Trophoblast cell (in vitro differentiated cells and primary cell): ENCODE results near the gene PRKN.

Source experiments
- DNase-seq, 2 donors: peaks; one replicate each; pipeline ENCODE4 v3.0.0-alpha.2; 2016
- H2AFZ ChIP-seq: 2 replicates; pipeline ENCODE4 v1.6.1; 2013; ENCODE audit warnings: low read length, moderate library complexity, mild to moderate bottlenecking; ENCODE audit not compliant: insufficient read depth, poor library complexity
- H2AK5ac ChIP-seq: 2 replicates; pipeline ENCODE4 v1.6.1; 2013; ENCODE audit warnings: mild to moderate bottlenecking, low read length
- H2BK120ac ChIP-seq: 2 replicates; pipeline ENCODE4 v1.6.1; 2013; ENCODE audit warnings: low read length, mild to moderate bottlenecking, moderate library complexity; ENCODE audit not compliant: insufficient read depth, poor library complexity
- H2BK12ac ChIP-seq: 2 replicates; pipeline ENCODE4 v1.6.1; 2013; ENCODE audit warnings: mild to moderate bottlenecking, low read length, moderate library complexity
- H2BK5ac ChIP-seq: 2 replicates; pipeline ENCODE4 v1.6.1; 2013; ENCODE audit warnings: low read length, low read depth, moderate library complexity, mild to moderate bottlenecking; ENCODE audit not compliant: poor library complexity
- H3K14ac ChIP-seq: 2 replicates; pipeline ENCODE4 v1.6.1; 2013; ENCODE audit warnings: mild to moderate bottlenecking, low read length
- H3K18ac ChIP-seq: 2 replicates; pipeline ENCODE4 v1.6.1; 2013; ENCODE audit warnings: mild to moderate bottlenecking, low read length
- H3K23ac ChIP-seq: 2 replicates; pipeline ENCODE4 v1.6.1; 2013; ENCODE audit warnings: low read length
- H3K27ac ChIP-seq: 2 replicates; pipeline ENCODE4 v1.5.1; 2013; ENCODE audit warnings: low read depth, mild to moderate bottlenecking, inconsistent platforms, low read length, moderate library complexity
- H3K27me3 ChIP-seq: 2 replicates; pipeline ENCODE4 v1.6.1; 2013; ENCODE audit warnings: inconsistent platforms, mild to moderate bottlenecking, low read length, moderate library complexity; ENCODE audit not compliant: insufficient read depth
- H3K36me3 ChIP-seq, 2 experiments: 1 replicate in 1 of 2; 2 replicates in 1 of 2; pipeline ENCODE4 v1.6.1; 2013; ENCODE audit warnings: low read length in 2 of 2, mild to moderate bottlenecking in 2 of 2, moderate library complexity in 1 of 2; ENCODE audit not compliant: insufficient read depth in 2 of 2, control insufficient read depth in 1 of 2
- H3K4ac ChIP-seq: 2 replicates; pipeline ENCODE4 v1.6.1; 2013; ENCODE audit warnings: low read depth, mild to moderate bottlenecking, low read length, moderate library complexity
- H3K4me1 ChIP-seq, 2 experiments: 1 replicate in 1 of 2; 2 replicates in 1 of 2; pipeline ENCODE4 v1.6.1; 2013; ENCODE audit warnings: low read length in 2 of 2, mild to moderate bottlenecking in 2 of 2, moderate library complexity in 1 of 2; ENCODE audit not compliant: insufficient read depth in 2 of 2, control insufficient read depth in 1 of 2
- H3K4me2 ChIP-seq: 2 replicates; pipeline ENCODE4 v1.6.1; 2013; ENCODE audit warnings: inconsistent platforms, mild to moderate bottlenecking, low read length, moderate library complexity
- H3K4me3 ChIP-seq: 2 replicates; pipeline ENCODE4 v1.5.1; 2013; ENCODE audit warnings: mild to moderate bottlenecking, low read depth, low read length, inconsistent platforms
- H3K79me1 ChIP-seq: one replicate; pipeline ENCODE4 v1.6.1; 2013; ENCODE audit warnings: low read length
- H3K79me2 ChIP-seq: 2 replicates; pipeline ENCODE4 v1.6.1; 2013; ENCODE audit warnings: low read length, mild to moderate bottlenecking; ENCODE audit not compliant: control insufficient read depth, insufficient read depth, poor library complexity
- H3K9ac ChIP-seq: 2 replicates; pipeline ENCODE4 v1.6.1; 2013; ENCODE audit warnings: mild to moderate bottlenecking, low read length
- H3K9me3 ChIP-seq: 2 replicates; pipeline ENCODE4 v1.6.1; 2013; ENCODE audit warnings: low read depth, mild to moderate bottlenecking, control low read depth, inconsistent platforms, low read length; ENCODE audit not compliant: insufficient read depth
- H4K12ac ChIP-seq: 2 replicates; pipeline ENCODE4 v1.6.1; 2013; ENCODE audit warnings: low read depth, mild to moderate bottlenecking, low read length, moderate library complexity
- H4K8ac ChIP-seq: 2 replicates; pipeline ENCODE4 v1.6.1; 2013; ENCODE audit warnings: low read depth, mild to moderate bottlenecking, low read length, moderate library complexity
- H4K91ac ChIP-seq: one replicate; pipeline ENCODE4 v1.6.1; 2013; ENCODE audit warnings: low read depth, mild to moderate bottlenecking, low read length, moderate library complexity
- WGBS: extraction: QIAGEN DNeasy Blood & Tissue Kit; methylation state at CpG from one replicate; pipeline ENCODE4 v1.1.7; 2013; ENCODE audit warnings: missing lambda C conversion rate; ENCODE audit not compliant: insufficient read length, insufficient coverage; ENCODE audit errors: extremely low coverage; 5-methylcytosine and 5-hydroxymethylcytosine counted together

Gene PRKN

DNA sequence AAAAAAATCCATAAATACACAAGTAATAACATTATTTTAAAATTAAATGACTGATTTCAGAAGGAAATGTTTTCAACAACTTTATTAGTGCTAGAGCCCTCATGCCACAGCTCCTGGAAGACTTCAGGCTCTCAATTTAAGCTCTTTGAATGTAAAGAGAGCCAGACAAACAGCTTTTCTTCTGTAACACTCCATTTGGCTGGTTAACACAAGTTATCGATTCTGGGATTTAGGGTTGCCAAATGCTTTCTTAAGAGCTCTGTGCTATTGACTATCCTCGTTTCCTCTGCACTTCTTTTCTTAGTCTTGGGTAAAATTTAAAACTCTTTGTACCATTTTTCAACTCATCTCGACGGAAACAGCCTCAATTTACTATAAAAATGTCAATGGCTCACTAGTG is 402.5 kb downstream of the PRKN start:
- Histone ChIP-seq H2AK5ac (no peak overlapping the region), H3K27ac (no peak overlapping the region), H3K14ac (no peak overlapping the region), H3K9me3 (peaks cover 2% of the 10 kb centered on the region), H3K9ac (no peak overlapping the region), H3K18ac (no peak overlapping the region), H4K91ac (no peak overlapping the region), H3K23ac (no peak overlapping the region), H2BK120ac (no peak overlapping the region), H3K27me3 (no peaks in the 10 kb centered on the region), H3K4ac (no peak overlapping the region), H2BK5ac (no peak overlapping the region), H4K12ac (no peak overlapping the region), H2AFZ (no peak overlapping the region), H4K8ac (no peak overlapping the region), H3K79me2 (no peaks in the 10 kb centered on the region), H2BK12ac (no peak overlapping the region), H3K79me1 (no peaks in the 10 kb centered on the region), H3K4me1 (no peaks in the 10 kb centered on the region), H3K36me3 (no peaks in the 10 kb centered on the region), H3K4me3 (no peak overlapping the region), H3K4me2 (no peak overlapping the region)
- WGBS = no CpG with 5 or more reads among the region's 4 CpGs
- DNase-seq = no peak

GRCh38 chr6:162315291-162315690 is 412.3 kb downstream of the PRKN start:
- no peak overlapping the region for H3K14ac ChIP-seq
- no peak overlapping the region for H3K27ac ChIP-seq
- no peak overlapping the region for H4K91ac ChIP-seq
- no CpG with 5 or more reads among the region's 3 CpGs for WGBS
- H2BK5ac ChIP-seq = no peak overlapping the region
- no peak overlapping the region for H2BK120ac ChIP-seq
- DNase-seq = no peak
- no peak overlapping the region for H3K18ac ChIP-seq
- no peaks in the 10 kb centered on the region for H3K79me2 ChIP-seq
- H4K12ac ChIP-seq = no peak overlapping the region
- H2AK5ac ChIP-seq = no peak overlapping the region
- H3K4ac ChIP-seq = no peak overlapping the region
- no peak overlapping the region for H2AFZ ChIP-seq
- no peaks in the 10 kb centered on the region for H3K27me3 ChIP-seq
- no peak overlapping the region for H3K9ac ChIP-seq
- no peak overlapping the region for H2BK12ac ChIP-seq
- H3K4me2 ChIP-seq = no peak overlapping the region
- no peaks in the 10 kb centered on the region for H3K36me3 ChIP-seq
- H3K79me1 ChIP-seq = no peaks in the 10 kb centered on the region
- H3K4me1 ChIP-seq = no peaks in the 10 kb centered on the region
- no peaks in the 10 kb centered on the region for H3K9me3 ChIP-seq
- no peak overlapping the region for H3K23ac ChIP-seq
- no peak overlapping the region for H4K8ac ChIP-seq
- H3K4me3 ChIP-seq = no peak overlapping the region

- Histone ChIP-seq H2AK5ac (no peak overlapping the region), H3K23ac (no peak overlapping the region), H3K4me2 (no peak overlapping the region), H3K36me3 (no peaks in the 10 kb centered on the region), H3K4me1 (no peaks in the 10 kb centered on the region), H3K9me3 (no peaks in the 10 kb centered on the region), H4K8ac (no peak overlapping the region), H2BK120ac (no peak overlapping the region), H3K79me1 (no peaks in the 10 kb centered on the region), H3K27me3 (no peaks in the 10 kb centered on the region), H3K9ac (no peak overlapping the region), H4K12ac (no peak overlapping the region), H3K27ac (no peak overlapping the region), H3K4me3 (no peak overlapping the region), H3K18ac (no peak overlapping the region), H3K79me2 (no peaks in the 10 kb centered on the region), H3K14ac (no peak overlapping the region), H4K91ac (no peak overlapping the region), H2AFZ (no peak overlapping the region), H2BK5ac (no peak overlapping the region), H3K4ac (no peak overlapping the region), H2BK12ac (no peak overlapping the region)
- DNase-seq = no peak
- WGBS = no CpG with 5 or more reads among the region's 4 CpGs
These were observed 413.5 kb downstream of the PRKN start for GRCh38 chr6:162313922-162314660.

GRCh38 chr6:162307865-162308264 is 419.7 kb downstream of the PRKN start:
- H3K14ac ChIP-seq = no peak overlapping the region
- WGBS = no CpG with 5 or more reads among the region's 5 CpGs
- no peak overlapping the region for H3K4me3 ChIP-seq
- no peak overlapping the region for H2AFZ ChIP-seq
- no peak overlapping the region for H3K27ac ChIP-seq
- no peaks in the 10 kb centered on the region for H3K79me1 ChIP-seq
- no peak for DNase-seq
- no peak overlapping the region for H3K18ac ChIP-seq
- H3K4ac ChIP-seq = no peak overlapping the region
- no peak overlapping the region for H2BK5ac ChIP-seq
- no peak overlapping the region for H4K8ac ChIP-seq
- H3K79me2 ChIP-seq = no peaks in the 10 kb centered on the region
- H3K36me3 ChIP-seq = no peaks in the 10 kb centered on the region
- no peak overlapping the region for H4K91ac ChIP-seq
- no peak overlapping the region for H2AK5ac ChIP-seq
- H3K23ac ChIP-seq = no peak overlapping the region
- H3K4me1 ChIP-seq = no peaks in the 10 kb centered on the region
- H3K4me2 ChIP-seq = no peak overlapping the region
- H2BK12ac ChIP-seq = no peak overlapping the region
- H3K9me3 ChIP-seq = no peaks in the 10 kb centered on the region
- no peaks in the 10 kb centered on the region for H3K27me3 ChIP-seq
- H3K9ac ChIP-seq = no peak overlapping the region
- no peak overlapping the region for H4K12ac ChIP-seq
- no peak overlapping the region for H2BK120ac ChIP-seq
